SK-MEL-5 (cell line): ENCODE results near the gene FECH. TPM values are rescaled to one million over a fixed set of nuclear protein-coding genes. Genes with fewer than 3 reads are reported as not detected.
"Not testable (repeated sequence)": the region's sequence is repeated elsewhere in the genome, so short reads cannot be mapped to it uniquely, and the experiment has no call there.

Source experiments
- DNase-seq: peaks from one replicate; pipeline ENCODE4 v3.0.0-alpha.2; 2016; ENCODE audit warnings: low read depth, low spot score
- in situ Hi-C: cut with HindIII; loops from 2 replicates; pipeline ENCODE4 v1.10.0; 2016; ENCODE audit warnings: low sequenced_read_pairs, high pct_unique_total_duplicates, low pct_unique_long_range_greater_than_20kb
- polyA plus RNA-seq, 2 experiments: library from polyadenylated mRNA; depleted of rRNA; stranded (reverse); fragments of >200 nt; gene quantifications; 2 replicates each; pipeline ENCODE4 v1.2.3, GENCODE V29; 2015
- total RNA-seq: library from RNA; depleted of rRNA; stranded (reverse); fragments of >200 nt; shearing (Covaris generic); gene quantifications from 2 replicates; pipeline ENCODE4 v1.2.3, GENCODE V29; 2014; rRNA removed

The FECH gene, protein sequence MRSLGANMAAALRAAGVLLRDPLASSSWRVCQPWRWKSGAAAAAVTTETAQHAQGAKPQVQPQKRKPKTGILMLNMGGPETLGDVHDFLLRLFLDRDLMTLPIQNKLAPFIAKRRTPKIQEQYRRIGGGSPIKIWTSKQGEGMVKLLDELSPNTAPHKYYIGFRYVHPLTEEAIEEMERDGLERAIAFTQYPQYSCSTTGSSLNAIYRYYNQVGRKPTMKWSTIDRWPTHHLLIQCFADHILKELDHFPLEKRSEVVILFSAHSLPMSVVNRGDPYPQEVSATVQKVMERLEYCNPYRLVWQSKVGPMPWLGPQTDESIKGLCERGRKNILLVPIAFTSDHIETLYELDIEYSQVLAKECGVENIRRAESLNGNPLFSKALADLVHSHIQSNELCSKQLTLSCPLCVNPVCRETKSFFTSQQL
- total RNA-seq = 38.2 and 41.7 TPM in 2 replicates
- 32.1 and 44.2 TPM in 2 replicates for polyA plus RNA-seq (2015; cell fraction: cytosol; rRNA removed)
- polyA plus RNA-seq (2015; cell fraction: nucleus; rRNA removed) = 39.5 and 41.7 TPM in 2 replicates

DNA sequence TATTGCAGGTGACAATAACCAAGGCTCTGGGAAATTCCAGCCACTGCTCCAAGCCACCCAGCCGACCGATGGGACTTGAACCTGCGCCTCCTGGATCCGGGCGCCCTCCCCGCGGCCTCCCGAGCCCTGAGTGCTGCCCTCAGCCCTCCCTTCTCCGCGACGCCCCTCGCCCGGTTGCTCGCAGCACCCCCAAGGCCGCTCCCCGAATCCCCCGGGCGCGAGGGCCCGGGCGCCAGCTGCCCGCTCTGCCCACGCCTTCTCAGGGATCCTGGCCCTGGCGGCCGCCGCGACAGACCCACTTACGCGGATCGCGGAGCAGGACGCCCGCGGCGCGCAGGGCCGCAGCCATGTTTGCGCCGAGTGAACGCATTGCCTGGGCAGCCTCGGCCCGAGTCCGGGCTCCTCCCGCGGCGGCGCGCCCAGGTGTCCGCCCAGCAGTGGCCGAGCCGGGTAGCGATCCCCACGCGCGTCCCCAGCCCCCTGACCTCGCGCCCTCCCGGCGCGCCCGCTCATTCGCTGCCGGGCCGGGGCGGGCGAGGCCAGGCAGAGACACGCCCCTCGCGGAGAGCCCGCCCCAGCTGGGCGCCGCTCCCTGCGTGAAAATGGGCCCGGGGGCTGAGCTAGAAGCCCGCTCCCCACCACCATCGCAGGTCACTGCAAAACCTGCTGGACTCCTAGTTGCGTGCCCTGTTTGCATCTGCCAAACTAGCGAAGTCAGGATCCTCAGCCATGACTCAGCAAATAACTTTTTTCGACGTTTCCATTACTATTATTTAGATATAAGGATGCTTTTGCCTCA is at the start of gene FECH:
FECH (minus strand) TSS at position 452 of the 799 bp plus-strand sequence; CDS start at position 370, 82 bp downstream.
- in situ Hi-C loops = no loop called here
- DNase-seq = peak; percentile 61

DNA sequence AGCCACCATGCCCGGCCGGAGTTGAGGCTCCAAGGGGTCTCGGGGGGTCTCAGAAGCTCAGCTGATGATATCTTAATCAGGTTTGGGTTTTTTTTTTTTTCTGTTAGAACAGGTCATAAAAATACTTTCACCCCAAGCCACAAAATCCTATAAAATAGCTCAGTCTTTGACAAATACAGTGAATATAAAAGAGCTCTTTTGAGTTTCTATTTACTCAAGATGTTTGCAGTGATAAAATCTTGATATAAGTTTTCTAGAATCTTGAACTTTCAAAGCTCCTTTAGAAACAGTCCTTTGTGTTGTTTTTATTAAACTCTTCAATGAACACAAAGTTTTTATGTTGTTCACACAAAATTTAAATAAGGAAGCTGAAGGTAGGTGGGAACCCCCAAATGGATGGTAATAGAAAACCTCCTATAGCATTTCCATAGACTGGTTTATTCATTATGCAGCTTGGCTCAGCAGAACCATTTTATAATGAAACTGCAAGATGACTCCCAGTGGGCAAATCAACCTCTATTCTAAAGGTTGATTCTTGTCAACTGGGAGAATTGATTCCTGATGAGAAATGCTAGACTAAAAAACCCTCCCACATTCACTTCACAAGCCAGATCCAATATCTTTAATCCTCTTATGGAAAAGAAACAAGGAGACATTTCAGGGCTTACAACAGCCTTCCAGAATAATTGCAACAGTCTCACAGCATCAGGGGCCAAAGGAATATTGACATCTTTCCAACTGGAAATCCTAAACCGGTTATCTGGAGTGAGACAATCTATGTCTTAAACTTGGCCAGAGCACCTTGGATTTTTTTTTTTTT is 48.7 kb upstream of the FECH start:
- DNase-seq = peak; percentile 10

GRCh38 chr18:57631697-57632096 is 45.2 kb upstream of the FECH start:
- in situ Hi-C loops = no loop called here
- DNase-seq = no peak

More for the DNA sequence above, 48.7 kb upstream of the FECH start:
- in situ Hi-C loops = no loop called here

DNA sequence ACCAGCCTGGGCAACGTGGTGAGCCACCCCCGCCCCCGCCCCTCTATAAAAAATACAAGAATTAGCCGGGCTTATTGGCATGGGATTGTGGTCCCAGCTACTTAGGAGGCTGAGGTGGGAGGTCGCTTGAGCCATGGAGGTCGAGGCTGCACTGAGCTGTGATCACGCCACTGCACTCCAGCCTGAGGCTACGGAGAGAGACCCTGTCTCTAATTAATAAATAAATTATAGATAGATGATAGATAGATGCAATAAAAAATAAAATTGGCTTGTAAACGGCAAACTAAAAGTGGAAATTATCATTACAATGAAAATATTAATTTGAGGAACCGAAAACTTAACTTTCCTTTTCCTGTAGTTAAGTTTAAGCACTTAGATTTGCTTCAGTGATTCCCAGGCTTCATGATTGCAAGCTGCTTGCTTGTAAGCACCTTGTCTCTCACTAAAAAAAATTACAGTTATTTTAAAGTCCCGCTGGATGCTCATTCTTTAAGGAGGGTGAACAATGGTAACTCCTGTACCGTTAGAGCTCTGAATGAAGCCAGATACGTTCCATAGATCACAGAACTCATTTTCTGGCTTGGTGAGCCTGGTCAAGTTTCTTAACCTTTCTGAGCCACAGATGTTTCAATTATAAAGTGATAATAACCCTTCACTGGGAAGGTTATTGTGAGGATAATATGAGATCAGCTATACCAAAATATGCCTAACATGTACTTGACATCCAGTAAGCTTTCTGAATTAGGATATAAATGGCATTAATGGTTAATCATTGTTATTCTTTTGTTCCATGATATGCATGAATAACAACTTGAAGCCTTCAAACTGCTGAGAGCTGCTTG is 44.5 kb upstream of the FECH start:
- in situ Hi-C loops = no loop called here
- DNase-seq = no peak

DNA sequence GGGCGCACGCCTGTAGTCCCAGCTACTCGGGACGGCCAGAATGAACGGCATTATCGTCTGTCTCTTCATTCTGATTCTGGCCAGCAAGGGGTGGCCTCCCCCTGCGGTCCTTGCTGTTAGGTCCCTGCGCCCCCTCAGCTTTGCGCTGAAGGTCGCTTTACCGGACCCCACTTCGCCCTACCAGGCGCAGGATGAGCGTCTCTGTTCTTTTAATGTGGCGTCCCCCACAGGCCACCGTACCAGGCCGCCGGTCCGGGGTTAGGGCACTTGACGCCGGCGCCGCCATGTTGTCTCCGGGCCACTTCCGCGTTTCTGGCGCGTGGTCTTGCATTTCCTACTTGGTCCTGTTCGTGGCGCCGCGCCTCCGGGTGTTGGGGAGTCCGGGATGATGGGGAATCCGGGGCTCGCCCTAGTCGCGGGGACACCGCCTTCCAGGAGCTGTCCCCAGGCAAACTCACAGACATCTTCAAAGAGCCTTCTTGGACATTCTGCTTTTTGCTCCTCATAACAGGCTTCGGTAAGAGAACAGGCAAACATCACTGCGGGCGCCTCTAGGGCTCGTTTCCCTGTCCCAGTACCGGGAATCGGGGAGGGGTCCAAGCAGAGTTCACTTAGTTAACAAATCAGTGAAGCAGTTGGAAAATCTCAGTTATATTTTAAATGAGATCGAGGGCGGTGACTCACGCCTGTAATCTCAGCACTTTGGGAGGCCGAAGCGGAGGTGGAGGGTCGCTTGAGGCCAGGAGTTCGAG is 43.7 kb upstream of the FECH start:
- in situ Hi-C loops = no loop called here
- peak; percentile 92 for DNase-seq

GRCh38 chr18:57629422-57629821 is 42.9 kb upstream of the FECH start:
- in situ Hi-C loops = no loop called here
- DNase-seq = no peak

DNA sequence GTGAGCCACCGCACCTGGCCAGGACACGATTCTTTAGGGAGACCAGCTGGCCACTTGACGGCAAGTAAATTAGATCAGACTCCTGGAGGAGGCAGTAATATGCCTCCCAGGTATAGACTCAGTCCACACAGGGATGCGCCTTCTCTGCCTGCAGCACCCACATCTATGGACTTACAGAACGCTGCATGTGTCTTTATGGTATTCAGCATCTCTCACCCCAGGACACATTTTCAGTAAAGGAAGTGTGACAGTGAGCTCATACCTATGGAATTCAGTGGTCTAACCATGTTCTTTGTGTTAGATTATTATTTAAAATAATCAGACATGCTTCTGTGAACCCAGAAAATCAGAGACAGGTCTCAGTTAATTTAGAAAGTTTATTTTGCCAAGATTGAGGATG is 41.0 kb upstream of the FECH start:
- no peak for DNase-seq
- in situ Hi-C loops = no loop called here

DNA sequence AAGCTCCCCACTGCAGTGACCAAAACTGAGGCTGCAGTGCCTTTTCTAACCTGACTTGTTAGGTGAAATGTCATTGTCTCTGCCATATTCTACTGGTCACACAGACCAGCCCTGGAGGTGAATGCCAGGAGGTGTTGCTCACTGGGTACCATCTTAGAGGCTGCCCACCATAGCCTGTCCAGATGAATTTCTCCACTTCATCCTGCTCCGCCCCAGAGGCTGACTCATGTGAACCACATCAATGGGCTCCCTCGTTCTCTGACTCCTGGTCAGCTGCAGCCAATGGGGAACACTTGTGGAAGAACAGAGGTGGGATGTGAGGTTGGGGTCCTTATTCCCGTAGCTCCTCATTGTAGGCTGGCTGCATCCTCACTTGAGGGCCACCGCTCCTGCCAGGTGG is 38.5 kb upstream of the FECH start:
- in situ Hi-C loops = no loop called here
- DNase-seq = no peak

- in situ Hi-C loops = no loop called here
- DNase-seq = no peak
These were observed 34.7 kb upstream of the FECH start for GRCh38 chr18:57621246-57621604.

- DNase-seq = no peak
- in situ Hi-C loops = no loop called here
These were observed 33.4 kb upstream of the FECH start for GRCh38 chr18:57619876-57620275.

GRCh38 chr18:57618910-57619309 is 32.4 kb upstream of the FECH start:
- no peak for DNase-seq
- in situ Hi-C loops = no loop called here

DNA sequence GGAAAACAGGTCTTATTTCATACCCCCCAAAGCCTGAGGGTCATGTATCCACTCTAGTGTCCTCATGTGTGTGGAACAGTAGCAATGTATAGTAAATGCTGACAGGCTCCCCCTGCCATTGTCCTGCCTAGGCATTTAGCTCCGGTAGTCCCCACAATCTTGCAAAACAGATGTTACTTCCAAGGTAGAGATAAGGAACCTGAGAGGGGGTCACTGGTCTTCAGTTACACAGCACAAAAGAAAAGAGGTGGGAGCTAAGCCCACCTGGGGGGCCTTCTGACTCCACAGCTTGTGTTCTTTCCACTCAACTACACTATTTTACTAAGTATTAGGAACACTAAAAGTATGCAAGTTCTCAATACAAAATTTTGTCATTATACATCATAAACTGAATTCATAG is 17.4 kb upstream of the FECH start:
- DNase-seq = no peak
- in situ Hi-C loops = no loop called here

DNA sequence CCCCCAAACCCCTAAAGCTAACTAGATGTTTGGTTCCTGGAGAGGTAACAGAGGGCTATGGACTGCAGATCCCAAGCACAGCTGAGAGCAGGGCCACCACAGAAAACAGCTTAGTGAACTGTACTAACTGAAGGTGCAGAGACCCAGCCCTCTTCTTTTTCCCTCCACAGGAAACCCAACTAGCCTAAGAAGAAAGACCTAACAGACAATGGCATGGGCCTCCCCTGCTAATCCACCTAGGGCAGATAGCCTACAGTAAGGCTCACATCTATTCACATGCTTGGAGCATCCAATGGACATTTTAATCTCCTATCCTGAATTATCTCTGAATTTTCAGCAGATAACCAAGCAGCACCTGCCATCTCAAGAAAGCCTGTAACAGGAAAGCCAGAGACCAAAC is 8.8 kb upstream of the FECH start:
- in situ Hi-C loops = no loop called here
- DNase-seq = no peak

DNA sequence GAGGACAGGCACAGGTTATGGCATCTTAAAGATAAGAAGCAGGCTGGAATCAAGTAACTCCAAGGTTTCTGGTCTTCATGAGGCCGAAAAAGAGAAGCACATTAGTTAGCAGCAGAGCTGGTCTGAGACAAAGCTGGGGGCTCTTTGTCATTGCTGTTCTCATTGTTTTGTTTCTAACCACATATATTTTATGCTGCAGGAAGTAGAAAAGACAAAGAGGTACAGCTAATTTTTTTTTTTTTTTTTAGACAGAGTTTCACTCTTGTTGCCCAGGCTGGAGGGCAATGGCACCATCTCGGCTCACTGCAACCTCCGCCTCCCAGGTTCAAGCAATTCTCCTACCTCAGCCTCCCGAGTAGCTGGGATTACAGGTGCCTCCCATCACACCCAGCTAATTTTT is 6.2 kb upstream of the FECH start:
- DNase-seq, in situ Hi-C loops: not testable (repeated sequence)

- no peak for DNase-seq
- in situ Hi-C loops = no loop called here
These were observed 2.7 kb upstream of the FECH start for GRCh38 chr18:57589161-57589560.

GRCh38 chr18:57587098-57587661 is 678 bp upstream of the FECH start:
- no peak for DNase-seq
- in situ Hi-C loops = no loop called here
